HG03045 (cell line): ENCODE data around the gene DAP3.
"Not testable (repeated sequence)": the region's sequence is repeated elsewhere in the genome, so short reads cannot be mapped to it uniquely, and the experiment has no call there.

Experiments used
- ATAC-seq: cut with Tn5 transposase; IDR thresholded peaks from one replicate; pipeline ENCODE4 v1.9.1; 2021; ENCODE audit warnings: mild to moderate bottlenecking, moderate library complexity; ENCODE audit not compliant: unreplicated experiment

DAP3 gene

GRCh38 chr1:155715056-155715455, 26.2 kb downstream of the DAP3 start:
- ATAC-seq, result not testable (repeated sequence)

GRCh38 chr1:155715777-155716176, 26.9 kb downstream of the DAP3 start:
- no peak for ATAC-seq

- ATAC-seq, result peak; percentile 61
Measured at GRCh38 chr1:155717041-155717440, 28.1 kb downstream of the DAP3 start.

- not testable (repeated sequence) for ATAC-seq
Measured at GRCh38 chr1:155718524-155719115, 29.7 kb downstream of the DAP3 start.

GRCh38 chr1:155719703-155720102, 30.8 kb downstream of the DAP3 start:
- ATAC-seq, result no peak

- ATAC-seq, result no peak
Measured at GRCh38 chr1:155725142-155725541, 36.3 kb downstream of the DAP3 start.

GRCh38 chr1:155729031-155729898, 40.4 kb downstream of the DAP3 start:
- ATAC-seq, result no peak

GRCh38 chr1:155740995-155741394, 52.1 kb downstream of the DAP3 start:
- no peak for ATAC-seq

GRCh38 chr1:155741908-155742307, 53.0 kb downstream of the DAP3 start:
- no peak for ATAC-seq

- no peak for ATAC-seq
Measured at GRCh38 chr1:155744711-155745283, 55.9 kb downstream of the DAP3 start.

- peak; percentile 86 for ATAC-seq
Measured at GRCh38 chr1:155745284-155746228, 56.7 kb downstream of the DAP3 start.

- ATAC-seq, result not testable (repeated sequence)
Measured at GRCh38 chr1:155747586-155747985, 58.7 kb downstream of the DAP3 start.

- not testable (repeated sequence) for ATAC-seq
Measured at GRCh38 chr1:155748141-155748540, 59.2 kb downstream of the DAP3 start.

- ATAC-seq, result not testable (repeated sequence)
Measured at GRCh38 chr1:155759017-155759416, 70.1 kb downstream of the DAP3 start.

GRCh38 chr1:155759966-155760630, 71.2 kb downstream of the DAP3 start:
- no peak for ATAC-seq

GRCh38 chr1:155760751-155761475, 72.0 kb downstream of the DAP3 start:
- no peak for ATAC-seq

- no peak for ATAC-seq
Measured at GRCh38 chr1:155761736-155762405, 73.0 kb downstream of the DAP3 start.

GRCh38 chr1:155763090-155763815, 74.4 kb downstream of the DAP3 start:
- ATAC-seq, result not testable (repeated sequence)
